GM11168 (cell line): Measurements from ENCODE around the gene PACSIN1.

Experiments used
- in situ Hi-C: fragments of 300-500 bp; cut with MboI; formaldehyde crosslinking; loops from one replicate; pipeline ENCODE4 v1.12.0; 2022; ENCODE audit warnings: low sequenced_read_pairs; ENCODE audit not compliant: unreplicated experiment

PACSIN1 gene

DNA sequence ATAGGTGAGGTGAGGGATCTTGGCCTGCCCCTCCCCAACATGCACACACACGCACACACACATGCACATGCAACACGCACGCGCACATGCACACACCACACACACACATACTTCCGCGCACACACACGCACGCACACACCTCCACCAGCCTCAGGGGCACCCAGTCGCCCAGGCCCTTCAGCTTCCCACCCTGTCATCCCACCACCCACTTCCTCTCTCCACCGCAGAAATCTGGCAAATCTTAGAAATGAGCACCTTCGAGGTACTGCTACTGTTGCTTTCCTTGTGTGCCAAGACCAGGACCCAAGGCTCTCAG lies 89.1 kb downstream of the PACSIN1 start:
- in situ Hi-C loops = no loop called here

DNA sequence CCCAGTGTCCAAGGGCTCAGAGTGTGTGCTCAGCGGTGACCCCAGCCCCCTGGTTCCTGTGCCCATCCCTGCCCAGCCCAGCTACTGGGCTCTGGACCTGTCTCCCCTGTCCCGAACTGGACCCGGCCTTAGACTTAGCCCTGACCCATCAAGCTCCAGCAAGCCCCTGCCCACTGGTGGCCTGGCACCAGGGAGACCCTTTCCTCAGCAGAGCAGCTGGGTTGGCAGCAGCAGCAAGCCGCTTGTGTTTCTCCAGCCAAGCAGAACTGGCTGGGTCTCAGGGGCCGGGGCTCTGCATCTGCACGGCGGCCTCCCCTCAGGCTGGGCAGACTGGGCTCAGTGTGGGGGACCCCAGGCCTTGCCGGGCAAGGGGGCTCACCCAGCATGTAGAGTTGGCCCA lies 89.5 kb downstream of the PACSIN1 start:
- in situ Hi-C loops = no loop called here

DNA sequence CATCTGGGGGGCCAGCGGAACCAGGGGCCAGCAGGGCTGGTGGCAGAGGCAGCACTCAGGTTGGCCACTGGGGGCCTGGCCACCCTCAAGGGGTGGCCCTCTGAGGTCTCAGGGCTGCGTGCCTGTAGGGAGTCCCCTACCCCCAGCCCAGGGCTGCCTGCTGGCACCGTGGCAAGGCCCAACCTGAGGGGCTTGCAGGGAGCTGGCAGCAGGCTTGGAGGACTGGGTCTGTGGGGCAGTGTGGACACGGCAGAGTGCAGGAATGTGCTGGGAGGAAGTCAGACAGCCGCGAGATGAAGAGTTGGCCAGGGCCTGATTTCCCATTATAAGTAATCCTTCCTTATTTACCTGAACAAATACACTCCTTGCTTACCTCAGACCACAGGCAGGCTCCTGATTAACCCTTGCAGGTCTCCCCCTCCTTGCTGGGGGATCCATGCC lies 90.2 kb downstream of the PACSIN1 start, which contains the start of gene SPDEF:
TSS of gene SPDEF (minus strand) at position 299 of the 441 bp plus-strand sequence. CDS start 11,874 bp downstream, outside the sequence.
- in situ Hi-C loops = no loop called here

DNA sequence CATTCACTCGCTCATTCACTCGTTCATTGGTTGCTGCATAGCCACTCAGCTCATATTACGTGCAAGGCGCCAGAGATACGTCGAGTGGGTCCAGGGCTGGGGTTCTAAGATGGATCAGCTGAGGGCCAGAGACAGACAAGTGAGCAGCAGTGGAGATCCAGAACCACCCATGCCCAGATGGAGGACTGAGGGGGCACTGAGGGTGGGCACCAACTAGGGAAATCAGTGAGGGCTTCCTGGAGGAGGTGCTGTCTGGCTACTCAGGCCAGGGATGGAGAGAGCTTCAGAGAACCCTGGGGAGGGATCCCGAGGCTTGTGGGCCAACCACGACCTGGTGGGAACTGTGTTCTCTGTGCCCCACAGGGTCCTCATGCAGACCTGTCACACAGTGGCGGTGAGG lies 90.6 kb downstream of the PACSIN1 start:
- in situ Hi-C loops = no loop called here

DNA sequence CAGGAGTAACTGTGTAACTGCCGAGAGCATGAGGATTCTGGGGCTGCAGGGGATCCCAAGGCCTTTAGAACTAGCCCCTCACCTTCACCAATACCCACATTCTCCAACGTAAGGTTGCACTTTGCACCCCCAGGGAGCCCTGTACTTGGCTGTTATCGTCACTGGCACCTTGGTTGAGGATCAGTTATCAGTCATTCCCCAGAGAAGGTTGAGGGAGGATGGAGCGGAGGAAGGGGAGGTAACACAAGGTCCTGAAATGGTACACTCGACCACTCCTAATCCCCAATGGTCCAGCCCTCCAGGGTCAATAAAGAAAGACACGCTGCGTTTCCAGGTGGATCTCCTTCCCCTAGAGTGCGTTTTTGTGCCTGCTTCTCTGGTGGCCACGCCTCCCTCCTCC lies 91.4 kb downstream of the PACSIN1 start:
- in situ Hi-C loops = no loop called here

DNA sequence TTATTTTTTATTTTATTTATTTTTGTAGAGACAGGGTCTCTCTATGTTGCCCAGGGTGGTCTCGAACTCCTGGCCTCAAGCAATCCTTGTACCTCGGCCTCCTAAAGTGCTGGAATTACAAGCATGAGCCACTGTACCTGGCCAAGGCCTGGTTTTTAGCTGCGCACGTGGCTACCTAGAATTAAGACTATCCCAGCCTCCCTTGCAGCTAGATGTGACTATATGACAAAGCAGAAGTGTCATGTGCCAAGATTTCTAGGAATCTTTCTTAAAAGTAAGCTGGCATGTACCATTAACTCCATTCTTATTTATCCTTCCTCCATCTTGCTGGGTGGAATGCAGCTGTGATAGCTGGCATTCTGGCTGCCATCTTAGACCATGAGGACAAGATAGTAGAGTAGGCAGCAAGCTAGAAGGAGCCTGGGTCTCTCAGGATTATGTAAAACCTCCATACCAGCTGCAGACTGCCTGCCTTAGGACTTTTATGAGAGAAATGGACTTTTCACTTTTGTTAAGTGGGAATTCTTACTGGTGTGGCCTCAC lies 92.4 kb downstream of the PACSIN1 start:
- in situ Hi-C loops = no loop called here

DNA sequence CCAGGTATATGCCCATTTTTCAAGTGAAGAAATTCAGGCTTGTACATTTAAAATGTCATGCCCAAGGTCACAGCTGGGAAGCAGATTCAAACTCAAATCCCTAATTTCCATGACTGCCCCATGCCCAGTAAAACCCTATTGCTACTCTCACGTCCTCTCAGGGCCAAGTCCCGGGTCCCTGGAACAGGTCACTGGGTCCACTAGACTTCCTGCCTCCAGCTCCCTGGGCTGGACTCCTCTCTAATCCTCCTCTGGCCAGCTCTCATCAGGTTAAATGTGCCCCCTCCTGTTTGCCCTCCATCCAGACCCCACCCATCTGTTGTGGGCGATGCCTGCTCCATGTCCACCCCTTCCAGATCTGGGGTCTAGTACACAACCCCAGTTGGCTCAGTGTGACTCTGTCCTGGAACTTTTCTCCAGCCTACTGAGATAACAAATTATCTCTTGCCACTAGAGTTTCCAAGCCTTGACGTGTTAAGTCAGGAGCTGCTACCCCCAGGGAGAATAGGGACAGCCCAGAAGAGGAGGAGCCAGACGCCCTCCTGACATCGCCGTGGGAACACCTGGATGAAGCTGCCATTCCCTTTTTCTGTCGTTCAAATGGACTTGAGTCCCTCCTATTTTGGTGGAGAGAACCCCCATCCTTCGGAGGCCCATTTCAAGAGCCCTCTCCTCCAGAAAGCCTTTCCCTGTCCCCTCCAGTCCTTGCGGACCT lies 93.9 kb downstream of the PACSIN1 start:
- in situ Hi-C loops = no loop called here

DNA sequence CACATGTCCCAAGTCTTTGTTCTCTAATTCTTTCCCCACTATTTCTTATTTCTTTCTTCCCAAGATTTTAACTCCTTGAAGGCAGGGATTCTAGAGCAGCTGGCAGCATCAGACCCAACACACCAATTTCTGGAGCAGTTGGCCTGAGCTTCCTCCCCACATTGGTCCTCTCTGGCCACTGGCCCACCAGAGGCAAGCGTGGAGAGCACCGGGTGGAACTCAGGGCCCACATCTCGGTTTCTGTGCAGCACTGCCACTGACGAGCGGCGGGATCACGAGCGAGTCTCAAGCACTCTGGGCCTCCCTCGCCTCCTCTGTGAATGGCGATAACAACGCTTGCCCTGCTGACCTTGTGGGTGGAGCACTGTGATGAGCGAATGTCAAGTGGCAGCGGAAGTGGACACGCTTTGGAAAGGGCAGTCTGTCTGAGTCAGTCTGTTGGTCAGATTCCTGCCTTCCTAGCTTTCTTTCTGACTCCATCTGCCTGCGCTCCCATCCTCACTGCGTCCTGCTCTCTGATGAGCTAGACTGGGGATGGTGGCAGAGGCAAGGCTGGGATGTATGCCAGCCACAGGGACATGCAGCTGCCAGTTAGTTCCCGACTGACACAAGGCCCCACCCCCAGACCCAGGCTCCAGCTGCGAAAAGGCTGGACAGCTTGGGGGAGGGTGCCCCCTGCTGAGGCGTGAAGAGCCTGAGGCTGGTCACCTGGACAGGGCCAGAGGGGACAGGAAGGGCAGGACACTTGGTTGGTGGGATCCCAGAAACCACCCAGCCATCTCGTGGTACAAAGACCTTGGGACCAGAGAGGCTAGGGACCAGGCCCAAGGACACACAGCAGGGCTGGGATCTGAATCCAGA lies 94.7 kb downstream of the PACSIN1 start:
- in situ Hi-C loops = no loop called here

DNA sequence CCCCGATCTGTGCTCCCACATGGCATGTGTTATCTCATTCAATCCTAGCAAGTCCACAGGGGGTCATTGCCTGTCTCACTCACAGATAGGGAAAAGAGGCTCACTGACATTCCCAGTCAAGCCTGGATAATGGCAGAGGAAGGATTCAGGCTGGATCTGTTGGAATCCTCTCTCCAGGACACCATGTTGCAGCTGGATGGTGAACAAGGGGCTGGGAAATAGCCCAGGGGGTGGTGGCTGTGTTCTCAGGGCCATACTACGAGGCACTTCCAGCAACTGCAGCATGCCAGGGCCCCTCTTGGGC lies 95.3 kb downstream of the PACSIN1 start:
- in situ Hi-C loops = no loop called here

DNA sequence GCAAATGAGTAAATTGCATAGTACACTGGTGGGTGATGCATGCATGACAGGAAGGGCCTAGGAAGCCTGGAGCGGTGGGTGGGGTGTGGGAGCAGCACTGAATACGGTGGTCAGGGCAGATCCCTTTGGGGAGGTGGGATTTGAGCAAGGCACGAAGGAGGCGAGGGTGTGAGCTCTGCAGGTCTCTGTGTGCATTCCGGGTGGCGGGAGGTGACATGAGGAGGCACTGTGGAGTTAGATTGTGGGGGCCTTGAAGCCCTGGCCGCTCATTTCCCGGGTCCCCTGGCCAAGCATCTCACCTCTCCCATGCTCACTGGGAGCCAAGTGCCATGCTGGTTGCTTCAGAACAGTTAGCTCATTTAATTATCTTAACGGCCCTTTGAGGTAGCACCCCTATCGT lies 96.5 kb downstream of the PACSIN1 start:
- in situ Hi-C loops = no loop called here

DNA sequence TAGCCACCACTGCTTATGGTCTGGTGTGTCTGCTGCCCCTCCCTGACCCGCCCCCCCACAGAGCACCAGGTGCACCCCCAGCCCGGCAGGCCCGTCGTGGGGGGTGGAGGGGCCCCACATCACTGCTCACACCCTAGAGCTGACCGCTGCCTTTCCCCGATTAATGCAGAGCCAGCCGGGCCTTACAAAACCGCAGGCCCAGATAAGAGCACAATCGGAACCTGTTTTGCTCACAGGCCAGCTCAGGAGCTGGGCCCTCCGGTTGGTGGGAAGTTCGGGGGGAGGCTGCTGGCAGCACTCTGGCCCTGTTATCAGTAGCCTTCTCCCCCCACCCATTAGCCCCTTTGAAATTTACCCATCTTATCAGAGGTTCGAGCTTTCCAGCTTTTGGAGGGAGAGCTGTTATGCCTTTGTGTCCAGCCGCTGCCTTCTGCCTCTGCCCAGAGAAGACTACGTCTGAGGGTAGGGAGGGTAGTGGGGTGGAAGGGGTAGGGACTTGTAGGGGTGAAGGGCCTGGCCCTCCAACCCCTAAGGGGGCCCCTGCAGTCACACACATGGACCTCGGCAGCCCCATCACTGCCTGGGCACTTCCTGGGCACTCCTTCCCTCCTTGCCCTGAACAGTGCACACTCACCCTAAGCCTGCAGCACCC lies 97.1 kb downstream of the PACSIN1 start:
- in situ Hi-C loops = no loop called here

DNA sequence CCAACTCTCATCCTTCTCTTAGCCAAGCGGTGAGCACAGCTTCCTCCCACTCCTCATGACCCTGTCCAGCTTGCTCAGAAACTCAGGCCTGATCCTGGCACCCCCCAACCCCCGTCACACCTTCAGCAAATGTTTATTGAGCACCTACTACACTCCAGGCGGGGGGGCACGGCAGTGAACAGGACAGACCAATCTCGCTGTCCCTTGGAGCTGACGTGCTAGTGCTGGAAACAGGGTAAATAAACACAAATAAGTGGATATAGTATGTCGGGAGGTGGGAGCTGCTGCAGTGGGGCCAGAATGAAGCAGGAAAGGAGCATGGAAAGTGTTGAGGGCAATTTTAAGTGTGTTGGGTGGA lies 97.6 kb downstream of the PACSIN1 start:
- in situ Hi-C loops = no loop called here

DNA sequence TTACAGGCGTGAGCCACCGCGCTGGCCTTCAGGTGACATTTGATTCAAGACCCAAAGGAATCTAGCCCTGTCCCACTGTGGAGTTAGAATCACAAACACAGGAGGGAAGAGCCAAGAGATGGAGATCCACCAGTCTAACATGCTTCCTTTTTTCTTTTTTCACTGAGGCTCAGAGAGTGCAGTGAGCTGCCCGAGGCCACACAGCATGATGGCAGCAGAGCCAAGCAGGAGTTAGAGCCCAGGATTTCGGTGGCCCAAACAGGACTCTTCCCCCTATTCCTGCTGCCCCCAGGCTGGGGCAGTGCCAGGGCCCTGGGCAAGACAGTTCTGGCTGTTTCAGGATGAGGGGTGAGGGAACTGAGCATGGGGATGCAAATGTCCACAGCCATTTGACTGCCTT lies 98.3 kb downstream of the PACSIN1 start:
- in situ Hi-C loops = no loop called here

DNA sequence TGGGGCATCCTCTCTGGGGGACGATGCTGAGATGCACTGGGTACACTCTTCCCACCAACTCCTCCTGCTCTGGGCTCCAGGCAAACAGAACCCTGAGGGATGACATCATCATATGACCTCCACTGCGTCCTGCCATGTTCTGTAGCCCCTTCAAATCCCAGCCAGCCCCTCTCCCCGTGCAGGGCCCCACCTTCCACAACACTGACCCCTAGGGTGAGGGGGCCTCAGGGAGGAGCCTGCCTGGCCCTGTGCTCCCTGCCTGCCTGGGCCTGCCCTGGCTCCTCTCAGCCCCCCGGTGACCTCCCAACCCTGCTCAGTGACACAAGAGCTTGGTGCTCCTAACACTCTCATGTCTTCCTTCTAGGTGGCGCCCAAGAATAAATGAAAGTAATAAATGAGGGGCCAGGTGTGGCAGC lies 99.9 kb downstream of the PACSIN1 start:
- in situ Hi-C loops = no loop called here

DNA sequence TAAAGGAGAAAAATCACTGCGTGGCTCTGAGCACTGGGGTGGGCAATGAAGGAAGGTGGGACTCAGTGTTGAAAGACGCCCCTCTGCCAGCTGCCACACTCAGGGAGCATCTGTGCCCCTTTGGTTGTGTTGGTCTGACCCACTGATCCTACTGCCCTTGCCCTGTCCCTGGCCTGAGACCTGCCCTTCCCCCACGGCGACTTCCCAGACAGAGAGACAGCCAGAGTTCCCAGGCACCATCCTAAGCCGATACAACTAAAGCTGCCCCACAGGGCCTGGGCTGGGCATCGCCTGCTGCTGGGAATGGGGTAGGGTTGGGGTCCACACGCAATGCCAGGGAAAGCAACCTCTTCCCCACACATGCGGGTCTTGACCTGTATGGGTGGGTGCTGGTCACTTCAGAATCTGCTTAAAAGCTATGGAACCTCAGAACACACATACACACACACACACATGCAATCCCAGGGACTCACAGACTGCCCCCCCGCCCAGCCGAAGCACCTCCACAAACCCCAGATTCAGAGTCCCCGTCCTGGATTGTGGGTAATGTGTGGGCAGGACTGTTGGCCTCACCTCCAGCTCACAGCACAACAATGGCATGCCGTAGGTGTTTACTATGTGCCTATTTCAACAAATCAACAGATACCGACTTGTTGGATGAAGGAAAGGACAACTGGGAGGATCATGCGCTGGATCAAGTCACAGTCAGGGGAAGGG lies 101.1 kb downstream of the PACSIN1 start:
- in situ Hi-C loops = no loop called here

DNA sequence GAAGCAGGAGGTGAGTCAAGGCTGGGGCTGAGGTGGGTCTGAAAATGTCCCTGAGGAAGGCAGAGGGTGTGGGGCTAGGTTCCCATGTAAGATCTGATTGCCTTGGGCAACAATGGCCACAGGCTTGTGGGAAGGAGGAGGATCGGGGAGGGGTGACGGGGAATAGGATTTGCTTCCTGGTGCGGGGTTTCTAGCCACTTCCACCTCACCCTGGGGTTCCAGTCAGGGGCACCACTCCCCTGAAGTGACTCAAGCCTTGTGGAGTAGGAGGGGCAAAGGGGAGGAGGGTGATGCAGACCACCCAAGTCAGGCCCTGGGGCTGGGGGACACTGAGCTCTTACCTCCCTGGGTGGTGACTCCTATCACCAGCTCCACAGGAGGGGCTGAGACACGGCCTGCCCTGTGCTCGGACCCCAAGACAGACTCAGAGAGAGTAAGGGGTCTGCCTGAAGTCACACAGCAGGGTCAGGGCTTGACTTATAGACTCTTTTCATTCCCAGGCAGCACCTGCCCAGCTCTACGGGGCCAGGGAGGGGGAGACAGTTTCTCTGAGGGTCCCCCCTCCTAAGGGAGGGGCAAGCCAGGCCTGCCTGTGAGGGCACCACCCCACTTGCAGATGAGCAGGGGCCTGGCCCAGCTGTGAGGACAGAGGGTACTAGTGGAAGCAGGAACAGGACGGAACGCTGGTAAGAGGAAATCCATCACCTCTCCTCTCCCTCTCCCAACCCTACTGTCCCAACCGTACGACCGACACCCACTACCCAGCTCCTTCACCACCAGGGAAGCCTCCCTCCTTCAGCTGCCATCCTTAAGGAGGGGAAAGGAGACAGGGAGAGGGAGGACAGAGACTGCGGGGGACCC lies 102.7 kb downstream of the PACSIN1 start:
- in situ Hi-C loops = no loop called here

DNA sequence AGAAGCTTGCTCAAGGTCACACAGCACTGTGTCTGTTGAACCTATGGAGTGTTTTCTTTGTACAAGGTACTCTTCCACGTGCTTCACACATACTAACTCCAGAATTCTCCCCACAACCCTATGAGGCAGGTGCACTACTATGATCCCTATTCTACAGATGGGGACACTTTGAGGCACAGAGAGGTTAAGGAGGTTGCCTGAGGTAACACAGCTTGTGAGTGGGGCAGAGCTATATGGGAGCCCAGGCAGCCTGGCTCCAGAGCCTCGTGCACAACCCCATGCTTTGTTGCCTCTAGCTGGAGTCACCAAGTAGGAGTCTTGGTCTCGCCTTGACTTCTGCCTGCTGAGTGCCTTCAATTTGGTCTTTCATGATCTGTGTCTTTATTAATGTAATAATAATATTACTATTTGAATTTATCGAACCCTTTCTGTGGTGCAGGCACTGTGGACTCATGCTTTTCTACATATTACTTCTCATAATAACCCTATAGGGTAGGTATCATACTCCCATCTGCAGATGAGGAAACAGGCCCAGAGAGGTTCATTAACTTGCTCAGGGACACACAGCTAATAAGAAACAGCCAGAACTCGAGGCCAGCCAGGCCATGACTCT lies 103.6 kb downstream of the PACSIN1 start:
- in situ Hi-C loops = no loop called here

DNA sequence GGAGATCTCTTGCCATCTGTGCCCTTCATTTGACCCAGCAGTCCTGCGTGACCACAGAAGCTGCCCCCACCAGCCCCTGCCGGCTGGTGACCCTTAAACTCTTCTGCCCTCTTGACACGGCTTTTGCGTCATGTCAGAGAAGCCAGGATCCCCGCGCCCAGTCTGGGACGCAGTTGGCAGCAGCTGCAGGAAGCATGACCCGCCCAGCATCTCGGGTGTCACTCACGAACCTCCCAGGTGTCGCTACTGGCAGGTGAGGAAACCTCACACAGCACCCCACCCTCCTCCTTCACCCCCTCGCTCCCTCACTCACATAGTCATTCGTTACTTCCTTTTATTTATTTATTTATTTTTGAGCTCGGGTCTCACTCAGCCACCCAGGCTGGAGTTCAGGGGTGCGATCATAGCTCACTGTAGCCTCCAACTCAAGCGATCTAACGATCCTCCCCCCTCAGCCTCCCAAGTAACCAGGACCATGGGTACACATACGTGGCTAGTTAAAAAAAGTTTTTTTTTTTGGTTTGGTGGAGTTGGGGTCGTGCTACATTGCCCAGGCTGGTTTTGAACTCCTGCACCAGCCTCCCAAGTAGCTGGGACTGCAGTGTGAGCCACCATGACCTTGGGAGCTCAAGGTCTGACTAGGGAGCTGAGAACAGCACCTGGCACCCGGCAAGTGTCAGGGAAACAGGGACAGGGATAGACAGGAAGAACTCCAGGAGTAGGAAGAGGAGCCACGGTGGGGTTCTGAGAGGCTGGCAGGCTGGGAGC lies 104.4 kb downstream of the PACSIN1 start:
- in situ Hi-C loops = no loop called here
